CD4-positive, alpha-beta T cell treated with Interleukin-21 for 1 hour (primary cell): ENCODE data around the gene DENND2D.
"Not testable (repeated sequence)": the region's sequence is repeated elsewhere in the genome, so short reads cannot be mapped to it uniquely, and the experiment has no call there.

ENCODE experiments used
- DNase-seq: peaks from one replicate; pipeline ENCODE4 v3.0.0-alpha.2; 2020

Gene DENND2D

DNA sequence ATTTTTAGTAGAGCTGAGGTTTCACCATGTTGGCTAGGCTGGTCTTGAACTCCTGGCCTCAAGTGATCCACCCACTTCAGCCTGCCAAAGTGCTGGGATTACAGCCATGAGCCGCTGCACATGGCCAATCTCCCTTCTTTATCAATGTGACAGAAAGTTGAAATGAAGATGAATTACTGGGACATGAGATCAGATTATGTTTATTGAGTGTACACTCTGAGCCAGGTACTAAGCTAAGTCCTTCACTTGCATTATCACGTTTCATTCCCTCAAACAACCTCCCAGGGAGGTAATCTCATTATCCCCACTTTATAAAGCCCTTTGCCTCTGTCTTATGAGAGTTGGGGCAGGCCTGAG, 20.8 kb upstream of the DENND2D start:
- no peak for DNase-seq

DNA sequence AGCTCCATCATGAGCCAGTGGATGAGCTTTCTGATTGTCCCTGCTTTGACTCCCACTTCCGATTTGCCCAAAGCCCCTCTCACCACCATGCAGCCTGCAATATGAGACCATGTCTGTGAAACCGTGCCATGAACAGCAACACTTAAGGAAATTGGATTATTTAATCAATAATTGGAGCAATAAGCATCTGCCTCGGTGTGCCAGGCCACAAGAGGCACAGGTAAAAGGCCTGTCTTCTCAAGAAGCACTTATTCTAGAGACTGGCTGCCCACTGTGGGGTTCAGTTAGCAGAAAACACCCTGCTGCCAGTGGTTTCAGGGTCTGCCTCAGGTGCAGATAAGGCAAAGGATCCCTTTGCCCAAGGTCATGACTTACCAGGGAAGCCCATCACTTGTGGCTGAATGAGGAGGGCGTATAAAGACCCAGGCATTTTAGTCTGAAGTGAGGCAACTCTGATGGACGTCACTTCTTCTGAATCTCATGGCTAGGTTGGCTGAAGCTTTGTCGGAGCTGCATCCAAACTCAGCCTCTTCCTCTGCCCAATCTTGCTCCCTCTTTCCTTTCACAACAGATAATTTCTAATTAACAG, 19.9 kb upstream of the DENND2D start:
- no peak for DNase-seq

DNA sequence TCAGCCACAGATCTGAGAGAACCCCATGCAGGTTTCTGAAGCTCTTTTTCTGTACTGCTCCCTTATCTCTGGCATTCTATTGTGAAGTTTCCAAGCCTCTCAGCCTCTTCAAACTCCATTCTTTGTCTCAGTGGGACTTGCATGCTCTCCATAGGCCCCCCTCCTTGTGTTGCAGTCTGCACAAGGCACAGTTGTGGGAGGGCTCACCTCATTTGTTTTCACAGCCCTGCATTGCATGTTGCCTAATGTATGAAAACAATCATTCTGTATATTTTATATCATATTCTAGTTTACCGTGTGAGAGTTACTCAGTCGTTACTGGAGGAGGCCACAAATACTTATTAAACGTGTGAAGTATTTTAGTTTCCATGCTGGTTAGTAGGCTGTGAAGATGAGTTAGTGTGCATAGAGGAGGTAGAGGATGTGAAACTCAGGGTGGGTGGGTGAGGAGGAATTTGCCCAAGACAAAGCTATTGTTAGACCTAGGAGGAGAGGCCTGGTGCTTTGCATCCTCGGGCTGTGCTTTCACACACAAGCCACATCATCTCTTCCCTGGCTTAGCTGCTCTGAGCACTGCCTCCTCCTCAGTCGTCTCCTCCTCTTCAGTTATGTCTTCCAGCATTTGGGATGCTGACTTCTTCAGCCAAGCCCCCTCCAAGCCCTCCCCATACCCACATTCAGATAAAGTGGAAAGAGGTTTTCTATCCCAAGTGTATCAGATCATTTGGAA, 19.3 kb upstream of the DENND2D start:
- DNase-seq: no peak

DNA sequence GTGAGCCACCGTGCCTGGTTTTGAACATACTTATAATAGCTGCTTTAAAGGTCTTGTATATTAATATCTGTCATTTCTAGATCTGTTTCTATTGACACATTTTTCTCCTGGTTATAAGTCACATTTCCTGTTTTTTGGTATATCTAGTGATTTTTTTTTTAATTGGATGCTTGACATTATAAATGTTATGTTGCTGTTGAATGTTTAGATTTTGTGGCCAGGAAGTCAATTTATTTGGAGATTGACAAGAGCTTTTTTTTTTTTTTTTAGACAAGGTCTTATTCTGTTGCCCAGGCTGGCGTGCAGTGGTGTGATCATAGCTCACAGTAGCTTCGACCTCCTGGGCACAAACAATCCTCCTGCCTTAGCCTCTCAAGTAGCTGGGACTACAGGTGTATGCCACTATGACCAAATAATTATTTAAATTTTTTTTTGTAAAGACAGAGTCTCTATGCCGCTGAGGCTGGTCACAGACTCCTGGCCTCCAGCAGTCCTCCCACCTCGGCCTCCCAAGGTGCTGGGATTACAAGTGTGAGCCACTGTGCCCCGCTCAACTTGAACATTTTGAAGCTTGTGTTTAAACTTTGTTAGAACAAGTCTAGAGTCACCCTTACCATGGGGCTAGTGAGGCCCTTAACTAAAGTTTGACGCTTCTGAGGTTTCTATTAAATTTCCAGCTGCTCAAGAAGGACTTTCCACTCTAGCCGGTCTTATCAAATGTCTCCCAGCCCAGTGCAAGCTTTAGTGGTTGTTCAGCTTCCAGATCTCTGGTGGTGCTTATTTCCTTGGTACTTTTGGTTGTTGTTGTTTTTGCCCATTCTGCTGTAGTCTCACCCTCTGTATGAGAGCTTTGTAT, 18.5 kb upstream of the DENND2D start:
- no peak for DNase-seq

DNA sequence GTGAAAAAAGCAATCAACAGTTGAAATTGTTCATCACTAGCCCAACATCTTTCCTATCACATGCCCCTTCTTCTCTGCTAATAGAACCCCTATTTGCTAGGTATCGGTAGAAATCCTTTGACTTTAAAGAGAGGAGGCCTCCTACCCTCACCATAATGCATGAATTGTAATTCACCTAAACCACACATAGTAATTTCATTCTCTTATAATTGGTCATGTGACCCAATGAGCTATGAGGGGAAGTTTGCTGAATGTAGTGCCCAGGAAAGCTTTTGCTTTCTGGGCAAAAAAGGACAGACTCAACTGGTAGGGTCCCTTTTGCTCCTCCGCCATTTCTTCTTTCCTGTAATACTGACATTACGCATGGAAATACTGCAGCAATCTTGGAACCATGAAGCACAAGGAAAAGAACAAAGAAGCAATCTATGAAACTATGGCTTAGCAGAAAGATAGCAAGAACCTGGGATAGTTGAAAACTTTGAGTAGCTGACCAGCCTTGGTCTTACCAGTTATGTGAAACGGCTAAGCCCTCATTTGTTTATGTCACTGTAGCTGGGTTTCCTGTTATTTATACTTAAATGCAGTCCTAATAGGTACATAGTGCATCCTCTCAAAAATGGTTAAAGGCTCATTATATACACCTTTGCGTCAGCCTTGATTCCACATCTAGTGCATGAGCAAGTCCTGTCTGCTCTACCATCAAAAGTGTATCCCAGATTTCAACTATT, 16.9 kb upstream of the DENND2D start:
- DNase-seq: no peak

DNA sequence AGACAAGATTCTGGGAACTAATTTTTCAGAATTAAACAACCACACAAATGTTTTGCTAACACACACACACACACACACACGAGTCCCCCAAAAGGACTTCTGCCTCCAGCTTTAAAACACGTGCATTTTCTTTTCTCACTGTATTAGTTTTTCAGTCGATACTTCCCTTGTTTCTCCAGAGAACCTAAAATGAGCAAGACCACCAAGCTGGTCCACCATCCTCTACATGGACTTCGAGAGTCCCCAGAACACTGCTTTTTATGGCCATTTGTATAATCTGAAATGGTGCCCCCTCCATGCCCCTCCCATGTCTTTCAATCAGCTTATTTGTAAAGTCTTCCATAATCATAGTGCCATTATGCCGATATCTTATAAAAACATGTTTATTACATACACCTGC, 16.3 kb upstream of the DENND2D start:
- no peak for DNase-seq

DNA sequence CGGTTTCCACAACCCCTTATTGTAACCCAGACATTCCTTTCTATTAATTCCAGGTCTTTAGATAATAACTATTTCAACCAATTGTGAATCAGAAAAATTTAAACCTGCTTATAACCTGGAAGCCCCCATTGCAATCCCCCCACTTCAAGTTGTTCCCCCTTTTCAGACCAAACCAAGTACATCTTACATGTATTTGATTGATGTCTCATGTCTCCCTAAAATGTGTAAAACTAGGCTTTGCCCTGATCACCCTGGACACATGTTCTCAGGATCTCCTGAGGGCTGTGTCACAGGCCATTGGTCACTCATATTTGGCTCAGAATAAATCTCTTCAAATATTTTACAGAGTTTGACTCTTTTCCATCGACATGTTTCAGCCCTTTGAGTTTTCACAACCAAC, 14.8 kb upstream of the DENND2D start:
- not testable (repeated sequence) for DNase-seq

DNA sequence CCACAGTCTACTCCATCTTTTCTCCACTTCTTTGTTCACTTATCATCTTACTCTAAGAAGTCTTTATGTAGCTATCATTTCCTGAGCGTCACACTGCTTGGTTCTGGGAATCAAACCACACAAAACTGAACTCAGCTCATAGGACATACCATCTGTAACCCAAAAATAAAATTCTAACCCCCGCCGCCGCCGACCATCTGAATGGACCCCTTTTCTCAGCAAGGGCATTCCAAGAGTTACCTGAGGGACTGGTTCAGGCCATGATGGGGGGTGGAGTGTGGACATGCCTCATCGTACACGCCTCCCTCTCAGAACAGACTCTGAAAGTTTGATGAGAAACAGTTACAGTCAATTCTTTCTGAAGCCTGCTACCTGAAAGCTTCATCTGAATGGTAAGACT, 14.4 kb upstream of the DENND2D start:
- peak; percentile 67 for DNase-seq

DNA sequence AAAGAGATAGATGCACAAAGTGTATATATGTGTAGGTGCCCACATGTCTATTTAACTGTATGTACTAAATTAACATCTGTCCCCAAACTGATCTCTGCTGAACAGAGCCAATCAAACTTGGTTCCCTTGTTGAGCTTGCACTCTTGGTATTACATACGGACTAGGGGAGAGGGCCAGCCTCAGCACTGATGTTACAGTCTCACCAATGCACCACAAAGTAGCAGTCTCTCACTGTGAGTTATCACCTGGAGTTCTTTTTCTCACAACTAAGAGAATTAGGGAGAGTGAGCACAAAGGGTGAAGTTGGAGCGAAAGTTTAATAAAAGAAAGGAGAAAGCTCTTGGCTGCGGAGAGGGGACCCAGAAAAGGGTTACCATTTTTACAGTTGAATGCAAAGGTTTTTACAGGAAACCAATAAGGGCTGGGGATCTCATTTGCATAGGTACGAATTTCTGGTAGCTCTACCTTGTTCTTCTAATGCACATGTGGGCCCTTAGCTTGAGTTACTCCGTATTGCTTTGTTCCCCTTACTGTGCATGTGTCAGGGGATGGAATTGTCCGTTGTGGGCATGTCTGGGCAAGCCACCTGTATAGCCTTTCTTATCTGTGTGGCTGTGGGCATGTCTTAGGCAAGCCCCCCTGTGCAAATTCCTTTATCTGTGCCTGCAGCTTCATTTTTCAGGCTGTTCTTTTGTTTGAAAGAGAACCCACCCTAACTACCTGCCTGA, 13.8 kb upstream of the DENND2D start:
- DNase-seq: no peak

DNA sequence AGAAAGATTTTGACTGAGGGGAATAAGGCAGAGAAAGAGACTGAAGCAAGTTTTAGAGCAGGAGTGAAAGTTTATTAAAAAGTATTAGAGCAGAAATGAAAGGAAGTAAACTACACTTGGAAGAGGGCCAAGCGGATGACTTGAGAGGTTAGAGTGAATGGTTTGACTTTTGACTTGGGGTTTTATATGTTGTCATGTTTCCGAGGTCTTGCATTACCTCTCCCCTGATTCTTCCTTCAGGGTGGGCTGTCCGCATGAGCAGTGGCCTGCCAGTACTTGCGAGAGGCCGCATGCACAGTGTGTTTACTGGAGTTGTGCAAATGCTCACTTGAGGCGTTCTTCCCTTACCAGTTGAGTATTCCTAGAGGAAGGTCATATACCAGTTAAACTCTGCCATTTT, 13.0 kb upstream of the DENND2D start:
- no peak for DNase-seq

DNA sequence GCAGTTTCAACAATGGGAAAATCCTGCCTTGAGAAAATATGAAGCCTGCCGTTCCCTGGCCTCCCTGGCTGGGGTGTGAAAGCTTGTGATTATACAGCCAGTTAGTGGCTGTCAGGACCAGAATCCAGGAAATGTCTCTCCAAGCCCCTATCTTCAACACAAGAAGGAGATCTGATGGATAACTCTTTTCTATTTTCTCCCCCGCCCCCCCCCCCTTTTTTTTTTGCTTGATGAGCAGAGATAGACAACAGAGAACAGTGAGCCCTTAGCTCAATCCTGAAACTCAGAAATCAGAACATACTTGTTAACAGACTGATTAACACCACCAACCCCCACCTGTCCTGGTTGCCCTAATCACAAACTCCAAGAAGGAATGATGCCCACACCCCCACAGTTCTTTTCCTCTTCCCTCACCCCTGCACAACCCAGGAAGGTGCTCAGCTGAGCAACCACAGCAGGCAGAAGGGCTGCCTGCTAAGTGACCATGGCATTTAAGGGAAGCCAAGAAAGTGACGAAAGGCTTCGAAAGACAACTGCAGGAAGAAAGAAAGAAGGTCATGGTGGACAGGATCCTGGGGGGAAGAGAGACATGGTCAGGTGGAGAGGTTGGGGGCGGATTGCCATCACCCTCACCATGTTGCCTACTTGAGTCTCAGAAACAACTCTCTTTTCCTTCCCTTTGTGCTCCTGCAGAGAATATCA, 12.3 kb upstream of the DENND2D start:
- no peak for DNase-seq

DNA sequence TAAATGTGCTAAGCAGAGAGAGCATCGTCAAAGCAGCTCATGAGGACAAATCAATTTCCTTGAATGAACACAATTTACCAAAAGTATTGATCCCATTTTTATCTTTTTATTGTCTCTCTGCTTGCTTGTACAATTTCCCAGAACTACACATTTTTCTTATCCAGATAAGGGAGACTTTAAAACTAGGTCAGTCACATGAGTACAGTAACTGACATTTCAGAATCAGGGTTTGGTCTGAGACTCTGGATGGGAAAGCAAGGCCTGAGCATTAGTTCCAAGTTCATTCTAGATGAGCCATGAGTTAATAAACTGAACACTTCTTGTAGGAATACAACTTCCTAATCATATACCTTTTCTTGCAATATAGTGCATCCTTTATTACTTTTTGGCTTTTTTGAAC, 11.5 kb upstream of the DENND2D start:
- no peak for DNase-seq

DNA sequence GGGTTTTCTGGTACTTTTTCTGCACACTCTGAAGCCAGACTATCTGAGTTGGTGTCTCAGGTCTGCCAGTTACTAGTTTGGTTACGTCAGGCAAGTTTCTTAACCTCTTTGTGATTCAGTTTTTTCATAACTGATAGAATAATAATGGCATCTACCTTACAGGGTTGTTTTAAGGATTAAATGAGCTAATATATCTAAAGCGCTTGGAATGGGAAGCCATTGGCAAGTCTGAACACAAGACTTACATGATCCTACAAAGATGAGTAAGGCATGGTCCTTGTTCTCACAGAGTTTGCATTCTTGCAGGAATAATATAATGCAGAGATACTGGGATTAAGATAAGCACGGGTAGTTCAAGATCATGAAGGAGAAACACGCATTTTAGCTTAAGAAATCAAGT, 9.2 kb upstream of the DENND2D start:
- no peak for DNase-seq

DNA sequence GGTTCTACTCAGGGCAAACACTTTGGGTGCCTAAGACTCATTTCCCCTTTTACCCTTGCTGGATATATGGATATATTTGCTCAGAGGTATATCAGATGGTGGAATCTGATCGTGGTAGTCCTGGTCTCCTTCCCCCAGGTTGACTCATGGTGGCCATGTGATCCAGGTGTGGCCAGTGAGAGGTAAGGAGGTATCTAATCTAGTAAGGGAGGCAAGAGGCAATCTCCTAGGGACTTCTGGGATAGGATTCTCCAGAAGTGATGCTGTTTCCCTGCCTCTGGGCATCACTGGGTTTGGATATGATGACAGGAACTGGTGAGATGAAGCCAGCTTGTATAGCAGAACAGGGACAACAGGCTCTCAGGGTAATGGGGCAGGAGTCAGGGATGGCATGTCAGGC, 8.5 kb upstream of the DENND2D start:
- no peak for DNase-seq

DNA sequence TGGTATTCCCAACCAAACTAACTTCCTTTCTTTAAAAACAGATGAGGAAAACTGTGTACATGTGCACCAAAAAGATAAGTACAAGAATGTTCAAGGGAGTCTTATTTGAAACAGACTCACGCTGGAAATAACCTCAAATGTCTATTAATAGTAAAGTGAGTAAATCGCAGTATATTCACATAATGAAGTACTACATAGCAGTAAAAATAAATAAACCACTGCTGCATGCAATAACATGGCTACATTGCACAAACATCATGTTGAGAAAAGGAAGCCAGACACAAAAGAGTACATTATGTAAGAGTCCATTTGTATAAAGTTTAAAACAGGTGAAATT, 5.2 kb upstream of the DENND2D start:
- DNase-seq: no peak

DNA sequence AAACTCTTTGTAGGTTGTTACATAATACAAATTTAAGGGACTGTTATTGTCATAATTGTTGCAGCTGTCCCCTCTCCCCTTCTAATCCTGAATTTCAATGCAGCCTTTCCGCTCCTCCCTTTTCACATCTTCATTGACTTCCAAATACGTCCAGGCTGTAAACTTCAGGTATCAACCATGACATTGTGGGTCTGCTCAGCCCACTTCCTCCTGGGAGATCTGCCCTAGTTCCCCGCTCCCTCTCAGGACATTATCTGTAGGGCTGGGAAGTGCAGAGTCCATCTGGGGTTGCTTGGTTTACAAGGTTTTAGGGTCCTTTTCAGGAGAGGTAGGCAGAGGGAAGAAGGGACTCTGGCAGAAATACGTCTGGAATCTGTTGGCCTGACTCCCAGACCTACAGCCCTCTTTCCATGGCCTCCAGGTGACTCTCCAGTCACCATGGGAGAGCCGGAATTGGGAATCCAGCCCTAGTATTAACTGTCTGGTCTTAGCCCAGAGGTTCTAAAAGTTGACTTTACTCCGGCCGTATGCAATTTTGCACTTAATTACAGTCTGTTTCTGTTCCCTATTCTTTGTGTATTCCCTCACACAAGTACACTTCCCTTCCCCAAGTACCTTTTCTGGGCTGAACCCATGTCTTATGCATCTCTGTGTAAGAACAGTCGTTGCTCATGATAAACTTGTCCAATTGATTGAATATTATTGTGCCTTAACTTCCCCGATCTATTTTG, 4.7 kb upstream of the DENND2D start:
- DNase-seq: no peak

DNA sequence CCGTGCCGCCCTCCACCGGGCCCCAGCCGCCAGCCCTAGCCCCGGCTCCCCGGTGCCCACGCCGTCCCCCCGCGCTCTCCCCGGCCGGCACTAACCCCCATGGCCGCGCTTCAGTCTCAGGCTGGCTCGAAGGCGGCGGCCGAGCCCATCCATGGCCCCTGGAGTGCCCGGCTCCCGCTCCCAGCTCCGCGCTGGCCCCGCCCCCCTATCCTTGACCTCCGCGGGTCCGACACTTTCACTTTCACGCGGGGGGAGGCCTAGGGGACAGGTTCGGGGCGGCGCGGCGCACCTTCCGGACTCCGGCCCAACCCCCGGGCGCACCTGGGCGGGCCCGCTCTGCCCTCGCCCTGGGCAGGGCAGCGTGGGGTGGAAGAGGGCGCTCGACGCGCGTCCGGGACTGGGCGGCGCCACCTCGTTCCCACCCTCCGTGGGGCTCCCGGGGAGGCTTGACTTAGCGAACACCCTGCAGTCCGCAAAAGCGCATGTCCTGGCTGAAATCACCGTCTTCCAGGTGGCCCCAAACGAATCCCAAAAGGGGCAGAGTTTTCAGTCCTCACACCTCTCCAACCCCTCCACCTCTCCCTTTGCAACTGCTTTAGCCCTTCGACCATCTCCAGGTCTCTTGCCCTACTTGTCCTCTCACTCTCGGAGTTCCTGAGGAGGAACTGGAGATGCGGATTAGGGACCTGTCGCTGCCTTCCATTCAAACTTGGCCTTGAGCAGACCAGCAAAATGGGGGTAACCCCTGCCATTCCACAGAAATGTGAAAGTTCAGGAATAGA, 3.9 kb upstream of the DENND2D start:
- peak; percentile 85 for DNase-seq

DNA sequence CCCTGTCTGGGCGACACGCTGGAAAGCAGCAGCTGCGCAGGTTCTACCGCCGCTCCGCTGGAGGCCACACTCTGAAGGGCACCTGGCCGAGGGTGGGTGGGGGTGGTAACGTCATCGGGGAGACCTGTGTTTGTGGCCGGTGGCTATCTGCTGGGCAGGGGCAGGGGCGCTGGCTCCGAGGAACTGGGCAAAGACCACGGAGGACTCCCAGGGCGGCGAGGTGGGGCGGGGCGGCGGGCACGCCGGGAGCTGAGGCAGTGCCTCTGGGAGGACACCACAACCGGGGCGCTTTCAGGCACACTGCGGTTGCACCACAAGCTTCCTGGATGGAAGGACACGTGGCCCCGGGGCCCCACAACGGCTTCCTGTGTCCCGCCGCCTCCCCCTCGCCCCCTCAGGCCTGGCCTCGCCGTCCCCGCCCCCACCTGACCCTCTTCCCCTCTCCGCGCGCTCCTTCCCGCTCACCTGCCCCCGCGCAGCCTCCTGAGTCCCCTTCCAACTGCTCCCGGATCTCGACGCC, 3.3 kb upstream of the DENND2D start:
- peak; percentile 90 for DNase-seq

DNA sequence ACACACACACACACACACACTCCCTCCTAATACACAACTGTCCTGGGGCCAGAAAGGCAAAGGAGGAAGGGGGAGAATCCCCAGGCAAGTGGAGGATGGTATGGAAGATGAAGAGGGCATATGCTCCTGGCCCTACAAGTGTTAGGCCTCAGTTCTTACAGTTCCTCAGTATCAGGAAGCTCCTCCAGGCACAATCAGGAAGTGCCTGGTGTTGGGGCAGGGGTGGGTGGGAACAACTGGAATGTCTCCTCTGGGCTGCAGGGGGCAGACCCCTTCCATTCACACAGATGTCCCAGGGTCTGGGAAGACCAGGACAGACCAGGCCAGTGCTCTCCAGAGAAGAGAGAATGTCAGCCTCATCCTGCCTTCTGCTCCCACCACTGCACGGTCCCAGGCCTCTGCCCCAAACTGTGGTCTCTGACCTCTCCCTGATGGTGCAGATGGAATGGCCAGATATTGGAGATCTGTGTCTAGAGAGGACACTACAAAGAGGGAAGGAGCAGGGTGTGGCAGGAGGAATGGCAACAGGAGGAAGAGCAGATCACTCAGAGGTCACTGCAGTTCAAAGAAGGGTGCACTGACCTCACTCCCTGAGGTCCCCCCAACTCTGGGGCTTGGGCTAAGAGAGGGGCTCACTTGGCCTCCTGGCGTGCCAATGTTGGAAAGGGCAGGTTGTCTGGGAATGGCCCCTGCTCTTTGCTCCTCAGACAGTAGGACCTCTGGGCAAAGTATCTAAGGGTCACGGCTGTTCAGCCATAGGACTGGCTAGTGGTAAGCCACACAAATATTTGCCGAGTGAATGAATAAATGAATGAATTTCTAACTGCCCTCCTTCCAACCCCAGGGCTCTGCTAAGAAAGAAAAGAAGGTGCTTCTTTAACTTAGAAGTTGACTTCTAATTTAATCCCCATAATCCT, 2.5 kb upstream of the DENND2D start:
- DNase-seq: no peak
